HepG2 (cell line): ENCODE data around the gene RABL2A. TPM values are rescaled to one million over a fixed set of nuclear protein-coding genes. Genes with fewer than 3 reads are reported as not detected.

Source experiments
- ASH2L ChIP-seq: fragments of 300-600, 200-600 bp; sonication (generic); IDR thresholded peaks from 2 replicates; pipeline ENCODE4 v1.7.0; 2017; ENCODE audit warnings: low read depth, mild to moderate bottlenecking, moderate library complexity, mixed read lengths, low read length; ENCODE audit not compliant: insufficient read length
- ATF6 ChIP-seq: sonication (generic); formaldehyde crosslinking; conservative IDR thresholded peaks from 2 replicates; pipeline ENCODE4 v1.4.0; 2020; ENCODE audit warnings: missing genetic modification reagents
- DR1 ChIP-seq: sonication (generic); formaldehyde crosslinking; IDR thresholded peaks from 2 replicates; pipeline ENCODE4 v1.8.0; 2021; ENCODE audit warnings: mild to moderate bottlenecking, missing genetic modification reagents, inconsistent platforms
- ERF ChIP-seq: IDR thresholded peaks from 2 replicates; pipeline ENCODE4 v1.6.1; 2018; ENCODE audit warnings: missing biosample characterization, missing genetic modification reagents
- GLI4 ChIP-seq: sonication (generic); formaldehyde crosslinking; IDR thresholded peaks from 2 replicates; pipeline ENCODE4 v1.5.1; 2020; ENCODE audit warnings: missing genetic modification reagents, mild to moderate bottlenecking, moderate library complexity, borderline replicate concordance
- KDM3A ChIP-seq: IDR thresholded peaks from 2 replicates; pipeline ENCODE4 v1.6.1; 2018; ENCODE audit warnings: low read depth, missing compliant biosample characterization
- LBX2 ChIP-seq: sonication (generic); formaldehyde crosslinking; IDR thresholded peaks from 2 replicates; pipeline ENCODE4 v1.5.0; 2020; ENCODE audit warnings: missing genetic modification reagents, mild to moderate bottlenecking, borderline replicate concordance
- MED13 ChIP-seq: sonication (generic); formaldehyde crosslinking; IDR thresholded peaks from 2 replicates; pipeline ENCODE4 v1.5.0; 2020; ENCODE audit warnings: missing genetic modification reagents
- MIXL1 ChIP-seq: IDR thresholded peaks from 2 replicates; pipeline ENCODE4 v1.6.1; 2016
- MTF1 ChIP-seq: sonication (generic); formaldehyde crosslinking; IDR thresholded peaks from 2 replicates; pipeline ENCODE4 v1.5.0; 2020; ENCODE audit warnings: missing genetic modification reagents
- NFE2L1 ChIP-seq: sonication (generic); formaldehyde crosslinking; IDR thresholded peaks from 2 replicates; pipeline ENCODE4 v1.4.0; 2020; ENCODE audit warnings: missing genetic modification reagents, mild to moderate bottlenecking, borderline replicate concordance
- NR2C2 ChIP-seq: sonication (generic); formaldehyde crosslinking; IDR thresholded peaks from 2 replicates; pipeline ENCODE4 v1.4.0; 2020; ENCODE audit warnings: missing genetic modification reagents, mild to moderate bottlenecking, moderate library complexity, borderline replicate concordance
- PHF21A ChIP-seq: sonication (generic); formaldehyde crosslinking; IDR thresholded peaks from 2 replicates; pipeline ENCODE4 v1.5.0; 2020; ENCODE audit warnings: mild to moderate bottlenecking, missing genetic modification reagents
- RARA ChIP-seq: IDR thresholded peaks from 2 replicates; pipeline ENCODE4 v1.6.1; 2016; ENCODE audit warnings: missing genetic modification reagents, missing compliant biosample characterization
- REL ChIP-seq: sonication (generic); formaldehyde crosslinking; conservative IDR thresholded peaks from 2 replicates; pipeline ENCODE4 v1.8.0; 2022; ENCODE audit warnings: mild to moderate bottlenecking, missing genetic modification reagents, moderate library complexity
- ZBTB26 ChIP-seq: IDR thresholded peaks from 2 replicates; pipeline ENCODE4 v1.6.1; 2016; ENCODE audit warnings: missing compliant biosample characterization, missing genetic modification reagents, borderline replicate concordance
- ZNF597 ChIP-seq: sonication (generic); formaldehyde crosslinking; IDR thresholded peaks from 2 replicates; pipeline ENCODE4 v1.5.0; 2020; ENCODE audit warnings: missing genetic modification reagents
- ZNF678 ChIP-seq: sonication (generic); formaldehyde crosslinking; IDR thresholded peaks from 2 replicates; pipeline ENCODE4 v1.4.0; 2020; ENCODE audit warnings: mild to moderate bottlenecking, missing genetic modification reagents
- ZNF704 ChIP-seq: sonication (generic); formaldehyde crosslinking; IDR thresholded peaks from 2 replicates; pipeline ENCODE4 v1.8.1; 2023; ENCODE audit warnings: mild to moderate bottlenecking, inconsistent platforms, moderate library complexity, missing genetic modification reagents, borderline replicate concordance
- ZNF720 ChIP-seq: sonication (generic); formaldehyde crosslinking; IDR thresholded peaks from 2 replicates; pipeline ENCODE4 v1.4.0; 2020; ENCODE audit warnings: missing genetic modification reagents
- ZNF790 ChIP-seq: sonication (generic); formaldehyde crosslinking; IDR thresholded peaks from 2 replicates; pipeline ENCODE4 v1.8.0; 2022; ENCODE audit warnings: missing genetic modification reagents, mild to moderate bottlenecking, borderline replicate concordance
- ZSCAN9 ChIP-seq: IDR thresholded peaks from 2 replicates; pipeline ENCODE4 v1.6.1; 2016; ENCODE audit warnings: borderline replicate concordance
- polyA plus RNA-seq, 8 experiments: library from polyadenylated mRNA; depleted of rRNA in 3 of 8; stranded (reverse) in 7 of 8; unstranded in 1 of 8; fragments of >200 nt; fragmentation: Illumina TruSeq in 4 of 8; extraction: Trizol in 4 of 8; gene quantifications; 2 replicates each; pipeline versions ENCODE4 v1.2.1 to v1.2.3, GENCODE V29; 2011 to 2016; ENCODE audit warnings: low read depth in 4 of 8, missing spikeins in 1 of 8, mixed read lengths in 1 of 8; ENCODE audit not compliant: insufficient read depth in 1 of 8
- total RNA-seq, 5 experiments: library from RNA; depleted of rRNA; stranded (reverse); fragments of >200 nt; fragmentation: Illumina TruSeq; extraction: Trizol; gene quantifications; 2 replicates each; pipeline ENCODE4 v1.2.3, GENCODE V29; 2016; ENCODE audit warnings: low read depth in 1 of 5

Gene RABL2A
- total and polyA plus RNA-seq, 2 of the 13 experiments (the other 11 are each of a cell fraction or from before 2014, with no cell fraction given), result 9.6 to 13.4 TPM

- TF ChIP-seq ERF (CRISPR knock-in tag), result peak; percentile 97
- peak; percentile 93; the same call in 1 of the 2 replicates for TF ChIP-seq ZNF597 (CRISPR knock-in tag)
- TF ChIP-seq LBX2, result peak; percentile 93; the same call in 1 of the 2 replicates
- peak; percentile 49; the same call in 1 of the 2 replicates for TF ChIP-seq MIXL1 (CRISPR knock-in tag)
- TF ChIP-seq RARA, result peak; percentile 76
- peak; percentile 97 for TF ChIP-seq ZNF678 (CRISPR knock-in tag)
- peak; percentile 77; the same call in 1 of the 2 replicates for TF ChIP-seq ATF6 (CRISPR knock-in tag)
- 0 out of 2 replicates have a peak, but pooled peaks have one; percentile 85 for TF ChIP-seq NFE2L1 (CRISPR knock-in tag)
- peak; percentile 83; the same call in 1 of the 2 replicates for TF ChIP-seq GLI4
- TF ChIP-seq ZSCAN9 (CRISPR knock-in tag), result peak; percentile 87; the same call in 1 of the 2 replicates
- TF ChIP-seq ZBTB26 (CRISPR knock-in tag), result peak; percentile 92
- TF ChIP-seq PHF21A, result peak; percentile 68
- peak; percentile 67 for TF ChIP-seq DR1 (CRISPR knock-in tag)
- TF ChIP-seq ZNF704 (CRISPR knock-in tag), result peak; percentile 96
- TF ChIP-seq REL, result peak; percentile 80; the same call in 1 of the 2 replicates
- 0 out of 2 replicates have a peak, but pooled peaks have one; percentile 61 for TF ChIP-seq ZNF720 (CRISPR knock-in tag)
- TF ChIP-seq NR2C2, result peak; percentile 70; the same call in 1 of the 2 replicates
- peak; percentile 44; the same call in 1 of the 2 replicates for TF ChIP-seq MTF1 (CRISPR knock-in tag)
- peak; percentile 62 for TF ChIP-seq ASH2L
- TF ChIP-seq MED13 (CRISPR knock-in tag), result peak; percentile 81; the same call in 1 of the 2 replicates
- TF ChIP-seq KDM3A (CRISPR knock-in tag), result peak; percentile 99
- TF ChIP-seq ZNF790 (CRISPR knock-in tag), result peak; percentile 95
Measured at GRCh38 chr2:113583521-113584225, 43.4 kb upstream of the RABL2A start (continued).
